HepG2 (cell line): Measurements from ENCODE around the gene GRID1. TPM values are rescaled to one million over a fixed set of nuclear protein-coding genes. Genes with fewer than 3 reads are reported as not detected.

Experiments
- ATAC-seq: fragments of 200-7000 bp; cut with Tn5 transposase; 3 replicates; pipeline ENCODE4 v1.9.1; 2020; ENCODE audit warnings: mild to moderate bottlenecking, moderate library complexity
- BruUV-seq: library from RNA; stranded (reverse); fragments of 400-500 nt; replicated peaks from 2 replicates; lab custom pipeline; 2021; lab: Mats Ljungman, UMichigan
- CTCF ChIA-PET: fragments of 300-600 bp; formaldehyde crosslinking; extraction: SDS; loops from one replicate; lab custom pipeline; 2021; ENCODE audit warnings: low total read pairs, inconsistent platforms, low intra/inter-chr PET ratio; lab: Yijun Ruan, JAX
- POLR2A ChIA-PET: fragments of 350-600 bp; sonication (Branson Sonifier 250); formaldehyde crosslinking; loops from one replicate; lab custom pipeline; 2020; ENCODE audit warnings: antibody characterized with exemption, inconsistent platforms; lab: Yijun Ruan, JAX
- DNase-seq: peaks from one replicate; pipeline ENCODE4 v3.0.0-alpha.2; 2015; ENCODE audit warnings: low spot score
- FAIRE-seq: peaks from 3 replicates; lab custom pipeline; 2011; peaks lifted over from hg19 to GRCh38; lab: Jason Lieb, UNC
- H2AFZ ChIP-seq: one replicate; pipeline ENCODE4 v1.6.1; 2011; ENCODE audit warnings: low read length, inconsistent platforms
- H3K27ac ChIP-seq: fragments of 300-600 bp; 3 replicates; pipeline ENCODE4 v1.8.0; 2011; ENCODE audit warnings: mixed run types, mild to moderate bottlenecking, mixed read lengths, low read length, inconsistent platforms; ENCODE audit not compliant: insufficient read depth; ENCODE audit errors: extremely low read length
- H3K27me3 ChIP-seq, 2 experiments: fragments of 200-600 bp in 1 of 2; 2 replicates in 1 of 2; 3 replicates in 1 of 2; pipeline versions ENCODE4 v1.6.0 to v1.8.0; 2011; ENCODE audit warnings: low read length in 2 of 2, mild to moderate bottlenecking in 2 of 2, moderate library complexity in 2 of 2, inconsistent platforms in 1 of 2; ENCODE audit not compliant: insufficient read depth in 2 of 2, control insufficient read depth in 1 of 2
- H3K36me3 ChIP-seq, 2 experiments: fragments of 200-600 bp in 1 of 2; replicated peaks in 1 of 2; 2 replicates in 1 of 2; 3 replicates in 1 of 2; pipeline versions ENCODE4 v1.5.1 to v1.8.0; 2011; ENCODE audit warnings: low read length in 2 of 2, inconsistent platforms in 1 of 2; ENCODE audit not compliant: insufficient read depth in 2 of 2, control insufficient read depth in 1 of 2
- H3K4me1 ChIP-seq: 2 replicates; pipeline ENCODE4 v1.5.1; 2012; ENCODE audit warnings: low read length, inconsistent platforms; ENCODE audit not compliant: insufficient read depth
- H3K4me2 ChIP-seq: 2 replicates; pipeline ENCODE4 v1.6.0; 2011; ENCODE audit warnings: low read depth, low read length, inconsistent platforms
- H3K4me3 ChIP-seq, 3 experiments: fragments of 200-600 bp in 1 of 3; sonication (generic), shearing (Covaris generic) in 1 of 3; replicated peaks in 1 of 3; 2 replicates each; pipeline ENCODE4 v1.5.1; 2011 to 2016; ENCODE audit warnings: low read length in 3 of 3, inconsistent platforms in 2 of 3, low read depth in 2 of 3, mild to moderate bottlenecking in 2 of 3, control low read depth in 1 of 3, mixed read lengths in 1 of 3; ENCODE audit not compliant: insufficient read depth in 1 of 3
- H3K79me2 ChIP-seq: one replicate; pipeline ENCODE4 v1.6.1; 2011; ENCODE audit warnings: low read length, inconsistent platforms; ENCODE audit not compliant: insufficient read depth
- H3K9ac ChIP-seq: 2 replicates; pipeline ENCODE4 v1.6.0; 2011; ENCODE audit warnings: mild to moderate bottlenecking, low read depth, low read length, inconsistent platforms; ENCODE audit not compliant: insufficient read depth
- H3K9me3 ChIP-seq: 2 replicates; pipeline ENCODE4 v1.5.1; 2012; ENCODE audit warnings: mild to moderate bottlenecking, low read length
- H4K20me1 ChIP-seq: 2 replicates; pipeline ENCODE4 v1.6.0; 2011; ENCODE audit warnings: inconsistent platforms, mild to moderate bottlenecking, low read length, moderate library complexity; ENCODE audit not compliant: insufficient read depth
- ARNT2 ChIP-seq: sonication (generic); formaldehyde crosslinking; IDR thresholded peaks from 2 replicates; pipeline ENCODE4 v1.8.0; 2022; ENCODE audit warnings: mild to moderate bottlenecking, low read depth, missing genetic modification reagents, moderate library complexity
- BCL6 ChIP-seq: IDR thresholded peaks from 2 replicates; pipeline ENCODE4 v1.6.1; 2016; ENCODE audit warnings: missing genetic modification reagents, missing compliant biosample characterization
- CCAR2 ChIP-seq: fragments of 200-400 bp; formaldehyde crosslinking; optimal IDR thresholded peaks from 2 replicates; pipeline ENCODE3; 2018; ENCODE audit warnings: low read depth, mild to moderate bottlenecking, low read length, moderate library complexity
- EED ChIP-seq: sonication (generic); formaldehyde crosslinking; IDR thresholded peaks from 2 replicates; pipeline ENCODE4 v1.5.0; 2020; ENCODE audit warnings: mild to moderate bottlenecking, missing genetic modification reagents
- ELF3 ChIP-seq: IDR thresholded peaks from 2 replicates; pipeline ENCODE4 v1.6.1; 2016; ENCODE audit warnings: missing genetic modification reagents, missing compliant biosample characterization
- JUND ChIP-seq: sonication (generic); formaldehyde crosslinking; IDR thresholded peaks from 2 replicates; pipeline ENCODE4 v1.8.0; 2022; ENCODE audit warnings: mild to moderate bottlenecking, missing genetic modification reagents
- LCORL ChIP-seq, 2 experiments: fragments of 450-650 bp in 1 of 2; sonication (generic) in 1 of 2; formaldehyde crosslinking in 1 of 2; IDR thresholded peaks; 2 replicates each; pipeline versions ENCODE4 v1.5.0 to v1.6.1; 2017 to 2020; ENCODE audit warnings: antibody characterized with exemption in 1 of 2, missing genetic modification reagents in 1 of 2
- TAF1 ChIP-seq: sonication (generic); formaldehyde crosslinking; IDR thresholded peaks from 2 replicates; pipeline ENCODE4 v1.4.0; 2020; ENCODE audit warnings: missing genetic modification reagents
- ZNF207 ChIP-seq: fragments of 450-650 bp; IDR thresholded peaks from 2 replicates; pipeline ENCODE4 v1.6.1; 2016; ENCODE audit warnings: antibody characterized with exemption, borderline replicate concordance
- ZNF326 ChIP-seq: sonication (generic); formaldehyde crosslinking; IDR thresholded peaks from 2 replicates; pipeline ENCODE4 v1.4.0; 2020; ENCODE audit warnings: missing genetic modification reagents, borderline replicate concordance
- ZSCAN12 ChIP-seq: sonication (generic); formaldehyde crosslinking; IDR thresholded peaks from 2 replicates; pipeline ENCODE4 v1.9.0; 2021; ENCODE audit warnings: mild to moderate bottlenecking, missing genetic modification reagents
- WGBS: methylation state at CpG from one replicate; pipeline ENCODE4 v1.1.6; 2017; ENCODE audit warnings: low lambda C conversion rate; 5-methylcytosine and 5-hydroxymethylcytosine counted together
- in situ Hi-C: cut with HindIII; loops from 2 replicates; pipeline ENCODE4 v1.10.0; 2017; ENCODE audit warnings: low pct_unique_long_range_greater_than_20kb; ENCODE audit not compliant: extremely low pct_ligation_motif_present
- intact Hi-C: fragments of 100-400 bp; cut with micrococcal nuclease; formaldehyde crosslinking; loops from one replicate; pipeline ENCODE4 v1.10.0; 2022; ENCODE audit not compliant: unreplicated experiment
- polyA plus RNA-seq, 8 experiments: library from polyadenylated mRNA; depleted of rRNA in 3 of 8; stranded (reverse) in 7 of 8; unstranded in 1 of 8; fragments of >200 nt; fragmentation: Illumina TruSeq in 4 of 8; extraction: Trizol in 4 of 8; gene quantifications; 2 replicates each; pipeline versions ENCODE4 v1.2.1 to v1.2.3, GENCODE V29; 2011 to 2016; ENCODE audit warnings: low read depth in 4 of 8, missing spikeins in 1 of 8, mixed read lengths in 1 of 8; ENCODE audit not compliant: insufficient read depth in 1 of 8
- total RNA-seq, 5 experiments: library from RNA; depleted of rRNA; stranded (reverse); fragments of >200 nt; fragmentation: Illumina TruSeq; extraction: Trizol; gene quantifications; 2 replicates each; pipeline ENCODE4 v1.2.3, GENCODE V29; 2016; ENCODE audit warnings: low read depth in 1 of 5
- TF ChIP-seq, protein P1 (sequence below): sonication (generic); formaldehyde crosslinking; conservative IDR thresholded peaks from 2 replicates; pipeline ENCODE4 v1.8.1; 2023; ENCODE audit warnings: missing genetic modification reagents
- TF ChIP-seq, protein P2 (sequence below): sonication (generic); formaldehyde crosslinking; IDR thresholded peaks from 2 replicates; pipeline ENCODE4 v1.4.0; 2020; ENCODE audit warnings: missing genetic modification reagents

Gene GRID1
- total and polyA plus RNA-seq, 2 of the 13 experiments (the other 11 are each of a cell fraction or from before 2014, with no cell fraction given) = 0.05 TPM; not detected in 1

DNA sequence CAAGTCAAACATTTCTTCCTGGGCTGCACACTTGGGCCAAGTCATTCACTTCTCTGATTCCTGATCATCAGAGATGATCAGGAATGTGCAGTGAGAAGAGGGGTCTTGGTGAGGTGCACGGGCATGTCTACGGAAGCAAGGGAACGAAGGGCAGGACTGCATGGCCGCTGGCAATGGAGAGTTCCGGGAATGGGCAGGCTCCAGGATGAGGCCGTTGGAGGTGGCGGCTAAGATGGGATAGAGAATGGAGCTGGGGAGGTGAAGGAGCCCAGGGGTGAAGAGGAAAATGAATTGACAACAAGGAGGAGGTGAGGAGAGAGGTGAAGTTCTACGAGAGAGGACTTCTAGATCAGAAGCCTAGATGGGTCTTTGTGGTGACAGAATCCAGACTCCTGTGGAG, 260.0 kb downstream of the GRID1 start:
- no TSS peak for BruUV-seq
- Histone ChIP-seq H3K9me3 (no peaks in the 10 kb centered on the region), H2AFZ (no peak overlapping the region), H3K9ac (no peak overlapping the region), H4K20me1 (no peaks in the 10 kb centered on the region), H3K27me3 (peaks cover 0 to 1% of the 10 kb centered on the region in 2 experiments; a peak in 1 of 5 replicates), H3K4me2 (no peak overlapping the region), H3K27ac (no peak overlapping the region), H3K4me3 (no peak overlapping the region), H3K79me2 (no peaks in the 10 kb centered on the region), H3K4me1 (no peaks in the 10 kb centered on the region), H3K36me3 (no peaks in the 10 kb centered on the region)
- CTCF ChIA-PET = no interaction called here
- ATAC-seq (no peak), FAIRE-seq (no peak), DNase-seq (no peak)
- WGBS = 24% methylated on average over 8 of the region's 8 CpGs
- in situ Hi-C loops = no loop called here
- TF ChIP-seq ZNF326 (CRISPR knock-in tag) = no peak
- TF ChIP-seq BCL6 (CRISPR knock-in tag) = no peak
- no peak for TF ChIP-seq TAF1 (CRISPR knock-in tag)
- TF ChIP-seq LCORL (IDR thresholded peaks at IDR 0.05) = no peak
- no peak for TF ChIP-seq LCORL (CRISPR knock-in tag; IDR thresholded peaks at IDR 0.05)
- no peak for TF ChIP-seq ZNF207
- no peak for TF ChIP-seq ELF3 (CRISPR knock-in tag)
- TF ChIP-seq, protein P1, sequence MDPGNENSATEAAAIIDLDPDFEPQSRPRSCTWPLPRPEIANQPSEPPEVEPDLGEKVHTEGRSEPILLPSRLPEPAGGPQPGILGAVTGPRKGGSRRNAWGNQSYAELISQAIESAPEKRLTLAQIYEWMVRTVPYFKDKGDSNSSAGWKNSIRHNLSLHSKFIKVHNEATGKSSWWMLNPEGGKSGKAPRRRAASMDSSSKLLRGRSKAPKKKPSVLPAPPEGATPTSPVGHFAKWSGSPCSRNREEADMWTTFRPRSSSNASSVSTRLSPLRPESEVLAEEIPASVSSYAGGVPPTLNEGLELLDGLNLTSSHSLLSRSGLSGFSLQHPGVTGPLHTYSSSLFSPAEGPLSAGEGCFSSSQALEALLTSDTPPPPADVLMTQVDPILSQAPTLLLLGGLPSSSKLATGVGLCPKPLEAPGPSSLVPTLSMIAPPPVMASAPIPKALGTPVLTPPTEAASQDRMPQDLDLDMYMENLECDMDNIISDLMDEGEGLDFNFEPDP (CRISPR knock-in tag) = no peak
- no peak for TF ChIP-seq ZSCAN12 (CRISPR knock-in tag)
- no peak for TF ChIP-seq ARNT2 (CRISPR knock-in tag)
- no peak for TF ChIP-seq JUND (CRISPR knock-in tag)
- no peak for TF ChIP-seq CCAR2
- no peak for TF ChIP-seq EED
- TF ChIP-seq, protein P2, sequence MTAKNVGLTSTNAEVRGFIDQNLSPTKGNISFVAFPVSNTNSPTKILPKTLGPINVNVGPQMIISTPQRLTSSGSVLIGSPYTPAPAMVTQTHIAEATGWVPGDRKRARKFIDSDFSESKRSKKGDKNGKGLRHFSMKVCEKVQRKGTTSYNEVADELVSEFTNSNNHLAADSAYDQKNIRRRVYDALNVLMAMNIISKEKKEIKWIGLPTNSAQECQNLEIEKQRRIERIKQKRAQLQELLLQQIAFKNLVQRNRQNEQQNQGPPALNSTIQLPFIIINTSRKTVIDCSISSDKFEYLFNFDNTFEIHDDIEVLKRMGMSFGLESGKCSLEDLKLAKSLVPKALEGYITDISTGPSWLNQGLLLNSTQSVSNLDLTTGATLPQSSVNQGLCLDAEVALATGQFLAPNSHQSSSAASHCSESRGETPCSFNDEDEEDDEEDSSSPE = no peak
- intact Hi-C loops = no loop called here
- POLR2A ChIA-PET = no interaction called here
